PFSK-1 (cell line): Measurements from ENCODE around the gene MAPKAPK3.

ENCODE experiments used
- FOXP2 ChIP-seq: optimal IDR thresholded peaks from 2 replicates; pipeline ENCODE3; 2011; ENCODE audit warnings: borderline replicate concordance, control low read depth, inconsistent platforms; ENCODE audit not compliant: insufficient read depth; ENCODE audit errors: extremely low read length, extremely low read depth
- POLR2AphosphoS5 ChIP-seq: IDR thresholded peaks from 2 replicates; pipeline ENCODE4 v1.6.1; 2012; ENCODE audit warnings: low read depth, mild to moderate bottlenecking, control low read depth, low read length, moderate library complexity
- REST ChIP-seq, 2 experiments: IDR thresholded peaks; 2 replicates each; pipeline versions ENCODE4 v1.6.1 to v1.8.0; 2011 to 2012; ENCODE audit warnings: low read depth in 2 of 2, low read length in 2 of 2, control low read depth in 1 of 2, inconsistent platforms in 1 of 2, mild to moderate bottlenecking in 1 of 2, moderate library complexity in 1 of 2; ENCODE audit not compliant: insufficient read depth in 1 of 2
- SIN3A ChIP-seq: IDR thresholded peaks from 2 replicates; pipeline ENCODE4 v1.6.1; 2012; ENCODE audit warnings: mild to moderate bottlenecking, low read length, moderate library complexity, borderline replicate concordance; ENCODE audit not compliant: insufficient read depth
- TAF1 ChIP-seq: IDR thresholded peaks from 2 replicates; pipeline ENCODE4 v1.6.1; 2012; ENCODE audit warnings: low read length, control low read depth, borderline replicate concordance; ENCODE audit not compliant: insufficient read depth

MAPKAPK3 gene

DNA sequence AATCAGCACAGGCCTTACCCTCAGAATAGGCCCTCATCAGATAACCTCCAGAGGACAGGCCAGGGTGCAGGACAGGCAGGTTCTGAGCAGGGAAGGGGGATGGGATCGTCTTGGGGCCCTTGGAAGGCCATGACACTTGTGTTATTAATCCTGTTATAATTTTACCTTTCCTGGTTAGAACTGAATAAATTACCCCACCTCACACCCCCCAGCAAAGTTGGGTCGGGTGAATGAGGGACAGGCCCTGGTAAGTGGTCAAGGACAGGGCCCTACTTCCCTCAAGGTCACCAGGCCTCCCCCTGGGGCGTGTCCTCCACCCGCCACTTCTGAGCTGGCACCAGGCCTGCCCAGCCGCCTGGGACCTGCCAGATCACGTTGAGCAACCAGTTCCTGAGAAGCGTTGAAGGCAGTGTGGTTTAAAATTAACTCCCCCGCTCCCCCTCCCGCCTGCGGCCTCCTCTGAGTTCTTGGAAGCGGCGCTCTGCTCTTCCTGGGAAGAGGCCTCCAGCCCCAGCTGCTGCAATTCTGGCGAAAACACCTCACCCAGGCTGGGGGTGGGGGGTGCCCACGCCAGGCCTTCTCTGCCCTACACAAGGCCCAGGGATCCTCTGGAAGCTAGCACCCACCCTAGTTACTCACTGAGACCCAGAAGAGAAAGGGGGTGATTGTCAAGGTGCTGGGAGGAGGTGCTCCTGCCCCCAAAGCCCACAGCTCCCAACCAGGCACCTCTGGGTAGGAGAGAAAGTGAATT is 15.9 kb upstream of the MAPKAPK3 start:
- no peak for TF ChIP-seq SIN3A
- no peak for TF ChIP-seq FOXP2
- no peak for TF ChIP-seq REST (IDR thresholded peaks at IDR 0.05; ENCODE audit: insufficient read depth in 1 of 2, low read depth in 2 of 2, low read length in 2 of 2)
- TF ChIP-seq TAF1: no peak
- TF ChIP-seq POLR2AphosphoS5: no peak

DNA sequence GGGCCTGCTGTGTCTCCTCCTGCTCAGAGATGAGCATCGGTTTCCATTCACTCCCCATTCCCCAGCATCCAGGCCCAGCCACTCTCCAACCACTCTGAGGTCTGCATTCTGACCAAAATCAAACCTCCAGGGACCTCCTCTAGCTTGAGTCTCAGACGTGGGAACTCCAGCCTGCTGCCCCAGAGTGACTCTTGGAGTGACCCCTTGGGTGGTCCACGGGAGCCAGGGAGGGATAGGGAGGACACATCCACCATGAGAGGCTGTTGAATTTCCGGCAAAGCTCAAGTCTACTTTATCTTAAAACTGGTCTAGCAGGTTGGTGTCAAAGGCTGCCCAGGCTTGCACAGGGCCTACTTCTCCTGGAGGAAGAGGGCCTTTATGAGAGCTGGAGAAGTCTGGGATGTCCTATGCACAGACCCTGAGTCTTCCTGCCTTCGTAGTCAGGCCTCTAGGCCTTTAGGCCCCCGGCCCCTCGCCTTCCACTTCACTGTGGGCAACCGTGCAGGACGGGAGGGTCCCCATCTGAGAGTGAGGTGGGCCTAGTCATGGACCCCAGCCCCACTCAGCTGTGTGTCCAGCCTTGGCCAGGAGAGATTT is 14.3 kb upstream of the MAPKAPK3 start:
- TF ChIP-seq TAF1 (no peak), REST (IDR thresholded peaks at IDR 0.05; ENCODE audit: insufficient read depth in 1 of 2, low read depth in 2 of 2, low read length in 2 of 2) (no peak), SIN3A (no peak), FOXP2 (no peak), POLR2AphosphoS5 (no peak)

DNA sequence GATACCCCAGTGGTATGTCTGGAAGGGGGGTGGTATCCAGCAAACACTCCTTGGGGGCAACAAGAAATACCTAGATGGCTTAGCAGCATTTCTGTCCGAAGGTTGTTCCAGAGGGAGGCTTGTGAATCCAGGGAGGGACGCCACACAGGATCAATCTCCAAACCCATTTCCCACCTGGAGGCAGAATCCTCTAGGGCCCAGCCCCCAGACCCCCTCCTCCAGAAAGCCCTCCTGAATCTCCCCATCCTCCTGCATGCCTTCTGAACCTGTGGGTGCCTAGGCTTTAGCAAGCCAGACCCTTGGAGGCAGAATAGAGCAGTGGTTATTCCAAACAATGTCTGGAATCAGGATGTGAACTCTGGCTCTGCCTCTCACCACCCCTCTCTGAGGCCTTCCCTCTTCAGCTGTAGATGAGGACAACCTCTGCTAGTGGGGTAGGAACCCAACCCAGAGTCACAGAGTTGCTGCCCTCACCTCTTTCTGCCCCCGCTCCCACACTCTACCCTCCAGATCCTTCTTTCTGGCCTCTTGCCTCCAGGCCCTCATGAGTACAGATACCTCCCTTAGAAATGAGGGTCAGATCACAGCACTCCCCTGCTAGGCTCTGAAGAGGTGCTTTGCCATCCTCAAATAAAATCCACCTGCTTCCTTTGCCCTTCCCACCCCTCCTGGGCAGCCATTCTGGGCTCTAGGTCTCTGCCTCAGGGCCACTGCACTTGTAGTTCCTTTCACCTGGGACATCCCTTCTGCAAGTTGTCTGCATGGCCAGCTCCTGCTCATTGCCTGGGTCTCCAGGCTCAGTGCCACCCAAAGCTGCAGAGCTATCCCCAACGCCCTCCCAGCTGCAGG is 13.5 kb upstream of the MAPKAPK3 start:
- TF ChIP-seq SIN3A (no peak), TAF1 (no peak), POLR2AphosphoS5 (no peak), FOXP2 (no peak), REST (IDR thresholded peaks at IDR 0.05; ENCODE audit: insufficient read depth in 1 of 2, low read depth in 2 of 2, low read length in 2 of 2) (no peak)

DNA sequence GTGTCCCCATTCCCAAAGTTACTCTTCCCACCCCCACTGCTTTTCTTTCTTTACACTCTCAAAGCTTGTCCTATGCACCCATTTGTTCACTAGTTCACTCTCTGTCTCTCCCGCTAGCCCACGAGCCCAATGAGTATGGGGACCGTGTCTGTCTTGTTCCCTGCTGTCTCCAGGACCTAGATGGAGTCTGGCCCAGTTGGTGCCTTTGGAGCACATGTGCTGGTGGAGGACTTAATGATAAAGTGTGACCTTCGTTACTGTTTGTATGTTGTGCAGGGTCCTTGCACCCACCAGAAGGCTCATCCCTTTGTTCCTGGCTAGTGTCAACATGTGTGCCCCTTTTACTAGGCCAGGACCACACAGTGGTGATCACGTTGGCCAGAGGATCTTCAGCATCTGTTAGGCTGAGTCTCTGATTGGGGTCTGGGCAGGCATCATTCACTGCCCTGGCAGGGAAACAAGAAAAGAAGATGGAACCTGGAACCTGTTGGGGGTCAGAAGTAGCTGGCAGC is 12.8 kb upstream of the MAPKAPK3 start:
- TF ChIP-seq POLR2AphosphoS5: no peak
- no peak for TF ChIP-seq FOXP2
- TF ChIP-seq TAF1: no peak
- TF ChIP-seq SIN3A: no peak
- TF ChIP-seq REST (IDR thresholded peaks at IDR 0.05; ENCODE audit: insufficient read depth in 1 of 2, low read depth in 2 of 2, low read length in 2 of 2): no peak
